COLO668 (cell line): ENCODE results near the gene C11orf21.
"Not testable (repeated sequence)": the region's sequence is repeated elsewhere in the genome, so short reads cannot be mapped to it uniquely, and the experiment has no call there.

Source experiments
- DNase-seq: peaks from one replicate; lab custom pipeline; 2025; ENCODE audit not compliant: unreplicated experiment; lab: John Stamatoyannopoulos, UW

The C11orf21 gene

GRCh38 chr11:2297623-2298030 is 4.1 kb downstream of the C11orf21 start:
- no peak for DNase-seq

GRCh38 chr11:2296913-2297622 is 4.7 kb downstream of the C11orf21 start:
- DNase-seq = no peak

GRCh38 chr11:2295971-2296912 is 5.5 kb downstream of the C11orf21 start:
- DNase-seq = no peak

- no peak for DNase-seq
Measured at GRCh38 chr11:2294926-2295290, 6.8 kb downstream of the C11orf21 start.

- no peak for DNase-seq
Measured at GRCh38 chr11:2293984-2294925, 7.5 kb downstream of the C11orf21 start.

- DNase-seq = no peak
Measured at GRCh38 chr11:2293531-2293971, 8.2 kb downstream of the C11orf21 start.

- no peak for DNase-seq
Measured at GRCh38 chr11:2290351-2290841, 11.3 kb downstream of the C11orf21 start.

GRCh38 chr11:2289859-2290258 is 11.9 kb downstream of the C11orf21 start:
- no peak for DNase-seq

GRCh38 chr11:2289350-2289749 is 12.4 kb downstream of the C11orf21 start:
- DNase-seq = no peak

- no peak for DNase-seq
Measured at GRCh38 chr11:2287091-2287490, 14.6 kb downstream of the C11orf21 start.

GRCh38 chr11:2286350-2286749 is 15.4 kb downstream of the C11orf21 start:
- not testable (repeated sequence) for DNase-seq

- no peak for DNase-seq
Measured at GRCh38 chr11:2280208-2280607, 21.5 kb downstream of the C11orf21 start.

GRCh38 chr11:2277933-2278523 is 23.7 kb downstream of the C11orf21 start:
- no peak for DNase-seq

GRCh38 chr11:2277008-2277346 is 24.7 kb downstream of the C11orf21 start:
- DNase-seq = no peak

GRCh38 chr11:2276280-2277007 is 25.3 kb downstream of the C11orf21 start:
- DNase-seq = no peak

- no peak for DNase-seq
Measured at GRCh38 chr11:2275334-2276279, 26.1 kb downstream of the C11orf21 start.

GRCh38 chr11:2273771-2274170 is 27.9 kb downstream of the C11orf21 start:
- no peak for DNase-seq

- no peak for DNase-seq
Measured at GRCh38 chr11:2273311-2273710, 28.4 kb downstream of the C11orf21 start.

GRCh38 chr11:2272946-2273280 is 28.8 kb downstream of the C11orf21 start:
- no peak for DNase-seq
